ENCODE results near the gene FZR1. TPM values are rescaled to one million over a fixed set of nuclear protein-coding genes. Genes with fewer than 3 reads are reported as not detected.
"Not testable (repeated sequence)": the region's sequence is repeated elsewhere in the genome, so short reads cannot be mapped to it uniquely, and the experiment has no call there.

Gene FZR1
- polyA plus RNA-seq, 1 donor, result 38.9 TPM

DNA sequence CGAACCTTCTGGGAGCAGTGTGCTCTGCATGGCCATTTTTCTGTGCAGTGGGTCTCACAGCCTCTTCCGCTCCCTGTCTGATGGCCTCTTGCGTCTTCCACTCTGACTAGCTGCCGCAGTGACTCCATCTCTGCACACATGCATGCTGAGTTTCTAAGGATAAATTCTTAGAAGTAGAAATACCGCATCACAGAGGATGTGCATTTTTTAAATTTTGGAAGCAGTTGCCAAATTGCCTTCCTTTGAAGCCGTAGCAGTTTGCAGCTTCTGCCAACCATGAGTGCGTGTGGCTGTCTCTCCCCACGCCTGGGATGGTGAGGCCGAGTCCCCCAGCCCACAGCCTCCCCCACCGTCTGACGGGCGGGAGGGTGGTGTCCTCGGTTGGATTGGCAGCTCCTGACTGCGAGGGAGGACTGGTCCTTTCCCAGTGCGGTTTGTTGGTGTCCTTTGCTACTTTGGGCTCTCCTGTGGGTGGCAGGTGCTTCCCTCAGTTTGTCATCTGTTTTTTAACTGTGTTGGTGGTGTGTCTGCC lies 9.8 kb downstream of the FZR1 start:
- no peak for DNase-seq

DNA sequence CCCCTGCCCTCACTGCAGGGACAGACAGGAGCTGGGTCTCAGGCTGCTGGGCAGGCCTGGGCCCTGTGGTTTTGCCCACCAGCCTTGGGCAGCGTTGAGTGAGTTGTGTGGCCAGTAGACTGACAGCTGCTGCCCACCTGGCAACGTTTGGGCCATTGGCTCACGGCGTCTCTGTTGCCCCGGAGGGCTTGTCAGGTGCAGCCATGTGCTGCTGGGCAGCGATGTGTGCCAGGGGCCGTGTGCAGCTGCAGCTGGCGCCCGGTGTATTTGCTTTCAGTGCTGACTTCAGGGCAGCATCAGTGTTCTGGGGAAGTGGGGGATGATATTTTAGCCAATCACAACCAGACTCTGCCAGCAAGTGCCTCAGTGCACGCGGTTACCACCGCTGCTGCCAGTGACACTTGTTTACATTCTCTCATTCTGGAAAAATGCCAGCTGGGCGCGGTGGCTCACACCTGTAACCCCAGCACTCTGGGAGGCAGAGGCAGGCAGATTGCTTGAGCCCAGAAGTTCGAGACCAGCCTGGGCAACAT lies 10.6 kb downstream of the FZR1 start:
- no peak for DNase-seq

DNA sequence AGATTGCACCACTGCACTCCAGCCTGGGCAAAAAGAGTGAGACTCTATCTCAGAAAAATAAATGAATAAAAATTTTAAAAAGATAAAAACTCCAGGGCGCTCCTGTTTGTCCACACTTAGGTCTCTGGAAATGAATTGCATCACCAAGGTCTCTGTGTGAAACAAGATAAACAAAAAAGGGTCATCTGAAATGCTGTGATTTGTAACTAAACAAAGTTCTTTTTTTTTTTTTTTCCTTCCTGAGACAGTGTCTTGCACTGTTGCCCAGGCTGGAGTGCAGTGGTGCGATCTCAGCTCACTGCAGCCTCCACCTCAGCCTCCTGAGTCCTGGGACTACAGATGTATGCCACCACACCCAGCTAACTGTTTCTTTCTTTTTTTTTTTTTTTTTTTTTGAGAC lies 11.5 kb downstream of the FZR1 start:
- no peak for DNase-seq

DNA sequence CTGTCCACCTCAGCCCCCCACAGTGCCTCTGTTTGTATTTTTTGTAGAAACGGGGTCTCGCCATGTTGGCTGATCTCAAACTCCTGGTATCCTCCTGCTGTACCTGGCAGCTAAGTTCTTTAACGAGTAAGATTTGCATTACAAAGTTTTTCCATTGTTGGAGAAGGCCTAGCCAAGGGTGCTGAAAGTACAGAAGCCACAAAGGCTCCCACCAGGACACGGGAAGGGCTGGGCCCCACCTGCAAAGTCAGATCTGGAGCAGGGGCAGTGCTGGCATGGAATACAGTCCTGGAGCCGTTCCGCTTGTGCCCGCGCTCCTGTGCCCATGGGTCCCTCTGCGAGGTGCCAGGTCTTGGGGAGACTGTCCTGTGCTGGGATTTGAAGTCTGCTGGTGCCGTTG lies 12.1 kb downstream of the FZR1 start:
- DNase-seq, result no peak

DNA sequence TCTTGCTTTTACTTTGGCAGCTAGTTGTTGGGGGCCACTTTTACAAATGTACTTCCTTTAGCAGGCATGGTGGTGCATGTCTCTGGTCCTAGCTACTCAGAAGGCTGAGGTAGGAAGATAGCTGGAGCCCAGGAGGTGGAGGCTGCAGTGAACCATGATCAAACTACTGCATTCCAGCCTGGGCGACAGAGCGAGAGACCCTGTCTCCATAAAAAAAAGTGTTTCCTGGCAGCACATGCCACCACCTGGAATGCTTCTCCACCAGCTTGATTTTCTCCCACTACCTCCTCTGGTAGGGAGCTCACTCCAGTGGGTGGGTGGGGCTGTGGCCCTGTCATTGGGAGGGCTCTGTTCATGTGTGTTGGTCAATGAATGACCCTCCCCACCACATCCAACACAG lies 12.5 kb downstream of the FZR1 start:
- DNase-seq, result no peak

DNA sequence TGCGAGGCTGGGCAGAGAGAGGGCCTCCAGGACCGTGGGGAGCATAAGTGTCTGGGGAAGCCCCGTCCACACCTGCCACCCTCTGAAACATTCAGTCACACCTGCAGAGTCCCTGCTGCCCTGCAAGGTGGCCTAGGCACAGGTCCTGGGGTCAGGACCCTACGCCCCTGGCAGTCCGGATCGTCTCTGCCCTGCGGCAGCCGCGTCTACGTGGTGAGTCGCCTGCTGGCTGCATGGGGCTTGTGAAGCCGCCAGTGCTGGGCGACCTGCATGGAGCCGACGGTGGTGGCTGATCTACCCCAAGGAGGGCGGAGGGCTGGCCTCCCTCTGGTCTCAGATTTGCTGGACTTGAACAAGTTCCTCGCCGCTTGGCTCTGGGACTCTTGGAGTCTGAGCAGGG lies 13.0 kb downstream of the FZR1 start:
- DNase-seq, result no peak

DNA sequence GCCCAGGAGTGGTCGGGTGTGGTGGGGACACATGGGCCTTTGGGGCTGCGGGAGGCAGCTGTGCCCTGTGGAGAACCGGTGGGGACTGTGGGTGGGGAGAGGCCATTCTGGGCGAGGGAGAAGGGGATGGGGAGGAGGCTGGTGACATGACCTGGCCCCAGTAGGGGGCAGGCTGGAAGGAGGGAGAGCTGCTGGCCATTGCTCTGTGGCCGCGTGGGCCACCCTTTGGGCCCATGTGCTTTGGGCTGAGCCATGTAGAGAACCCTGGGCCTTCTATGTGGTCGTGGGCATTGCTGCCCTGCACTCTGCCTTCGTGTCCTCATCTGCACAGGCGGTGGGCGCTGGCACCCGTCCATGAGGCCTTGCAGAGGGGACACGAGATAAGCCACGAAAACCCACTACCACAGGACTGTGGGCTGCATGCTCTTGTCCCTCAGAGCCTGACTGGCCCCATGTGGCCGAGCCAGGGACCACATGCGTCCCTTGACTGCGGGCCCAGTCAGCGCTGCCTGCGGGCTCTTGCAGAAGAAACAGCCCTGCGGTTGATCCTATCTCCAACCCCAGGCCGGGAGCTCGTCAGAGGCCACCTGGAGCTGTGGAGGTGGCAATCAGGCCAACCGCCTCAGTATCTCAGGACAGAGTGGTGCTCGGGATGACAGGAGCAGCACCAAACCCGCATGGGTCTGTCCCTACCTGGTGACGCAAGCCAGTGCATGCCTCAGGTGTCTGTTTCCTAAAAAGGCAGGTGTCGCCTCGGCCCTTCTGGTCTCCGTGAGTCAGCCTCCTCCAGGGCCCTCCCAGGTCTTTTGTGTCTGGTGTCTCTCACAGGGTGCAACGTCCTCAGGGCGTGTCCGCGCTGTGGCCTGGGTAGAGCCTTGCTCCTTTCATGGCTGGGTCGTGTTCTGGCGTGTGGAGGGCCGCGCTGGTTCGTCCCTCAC lies 14.3 kb downstream of the FZR1 start:
- DNase-seq, result no peak

DNA sequence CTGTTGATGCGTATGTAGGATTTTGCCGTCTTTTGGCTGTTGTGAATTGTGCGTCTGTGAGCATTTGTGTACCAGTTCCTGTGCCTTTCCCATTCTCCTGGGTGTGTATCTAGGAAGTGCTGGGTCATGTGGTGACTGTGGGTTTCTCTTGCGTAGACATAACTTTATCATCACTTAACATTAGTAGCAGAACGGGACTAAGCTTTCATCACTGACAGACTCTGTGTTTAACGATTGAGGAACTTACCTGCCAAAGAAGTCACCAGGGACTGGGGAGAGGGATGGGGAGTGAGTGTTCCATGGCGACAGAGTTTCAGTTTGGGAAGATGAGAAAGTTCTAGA lies 15.0 kb downstream of the FZR1 start:
- DNase-seq, result no peak

DNA sequence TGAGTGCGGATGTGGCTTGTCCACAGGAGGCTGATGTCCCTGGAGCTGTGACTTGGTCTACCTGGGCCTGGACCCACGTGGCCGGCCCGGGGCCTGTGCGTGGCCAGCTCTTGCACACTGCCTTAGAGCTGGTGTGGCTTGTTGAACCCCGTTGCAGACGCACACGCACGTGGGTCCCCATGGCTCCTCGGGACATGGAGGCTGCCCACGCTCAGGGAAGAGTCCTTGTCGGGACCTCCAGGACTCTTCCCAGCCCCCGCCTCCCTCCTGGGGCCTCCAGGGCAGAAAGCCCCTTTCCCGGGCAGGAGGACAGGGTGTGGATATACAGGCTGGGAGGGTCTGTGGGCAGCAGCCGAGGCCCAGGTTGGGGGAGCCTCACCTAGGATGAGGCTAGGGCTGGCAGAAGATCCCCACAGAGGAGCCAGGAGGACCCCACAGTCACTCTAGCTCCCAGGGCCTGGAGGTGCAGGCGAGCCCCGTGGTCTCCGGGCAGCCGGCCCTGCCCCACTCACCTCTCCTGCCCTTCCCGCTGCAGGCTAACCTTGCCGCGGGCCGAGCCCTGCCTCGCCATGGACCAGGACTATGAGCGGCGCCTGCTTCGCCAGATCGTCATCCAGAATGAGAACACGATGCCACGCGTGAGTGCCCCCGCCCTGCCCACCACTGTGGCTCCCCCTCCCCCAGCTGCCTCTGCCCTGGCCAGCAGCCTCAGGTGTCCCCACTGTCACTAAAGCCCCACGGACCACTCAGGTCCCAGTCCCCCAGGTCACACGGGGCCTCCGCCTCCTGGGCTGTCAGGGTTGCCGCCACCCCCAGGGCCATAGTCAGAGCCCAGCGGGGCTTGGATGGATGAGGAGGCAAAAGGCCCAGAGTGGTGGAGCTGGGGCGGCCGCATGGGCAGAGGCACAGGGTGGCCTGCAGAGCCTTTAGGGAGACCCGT lies 16.6 kb downstream of the FZR1 start:
- no peak for DNase-seq

DNA sequence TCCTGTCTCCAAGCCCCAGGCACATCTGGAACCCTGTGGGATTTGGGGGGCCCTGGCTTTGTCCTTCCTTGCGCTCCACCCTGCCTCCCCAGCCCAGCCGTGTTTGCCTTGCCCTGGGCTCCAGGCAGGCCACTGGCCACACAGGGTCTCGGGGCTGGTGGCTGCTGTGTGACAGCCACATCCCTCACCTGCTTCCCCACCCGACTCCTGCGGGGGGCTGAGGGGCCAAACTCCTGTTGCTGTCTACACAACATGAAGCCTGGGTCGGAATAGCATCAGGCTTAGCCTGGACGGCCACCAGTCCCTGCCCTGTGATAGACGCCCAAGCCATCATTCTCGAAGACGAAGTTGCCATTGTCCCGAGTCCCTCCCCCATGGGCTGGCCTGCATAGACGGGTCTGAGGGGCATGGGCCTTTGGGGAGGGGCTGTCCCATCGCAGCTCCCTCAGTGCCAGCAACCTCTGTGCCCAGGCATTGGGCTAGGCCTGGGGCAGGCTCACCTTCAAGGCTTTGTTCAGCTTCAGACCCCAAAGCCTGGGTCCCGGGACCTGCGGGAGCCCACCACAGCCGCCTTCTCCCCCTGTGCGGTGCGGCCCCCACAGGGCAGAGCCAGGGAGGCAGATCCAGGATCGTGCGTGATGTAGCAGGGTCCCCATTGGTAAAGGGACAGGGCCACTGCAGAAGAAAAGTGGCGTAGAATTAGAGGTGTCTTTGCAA lies 17.4 kb downstream of the FZR1 start:
- DNase-seq, result no peak

DNA sequence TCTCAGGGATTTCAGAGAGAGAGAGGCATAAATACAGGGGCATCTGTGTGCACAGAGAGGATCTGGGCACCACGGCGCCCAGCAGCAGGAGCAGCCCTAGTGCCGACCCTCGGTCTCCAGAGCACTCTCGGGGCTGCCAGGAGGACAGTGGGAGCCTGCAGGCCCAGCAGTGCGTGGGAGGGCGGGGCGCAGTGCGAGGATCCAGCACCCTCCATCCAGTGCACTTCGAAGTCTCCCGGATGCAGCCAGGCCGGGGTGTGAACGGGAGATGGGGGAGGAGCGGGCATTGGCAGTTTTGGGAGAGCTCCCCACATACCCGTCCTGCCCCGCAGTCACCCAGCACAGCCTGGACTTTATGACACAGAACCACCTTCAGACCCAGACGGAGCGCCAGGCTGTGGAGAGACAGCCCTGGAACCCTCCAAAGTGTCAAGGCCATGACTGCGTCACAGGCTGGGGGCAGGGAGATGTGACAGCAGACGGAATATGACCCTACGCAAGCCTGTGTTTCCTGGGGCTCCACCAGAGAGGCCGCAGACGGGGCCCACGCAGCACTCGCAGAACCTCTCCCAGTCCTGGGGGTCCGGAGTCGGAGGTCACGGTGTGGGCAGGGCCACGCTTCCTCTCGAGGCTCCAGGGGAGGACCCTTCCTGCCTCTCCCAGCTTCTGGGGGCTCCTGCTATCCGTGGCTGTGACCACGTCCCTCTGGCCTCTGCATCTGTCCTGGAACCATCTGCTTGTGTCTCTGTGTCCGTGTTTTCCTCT lies 18.1 kb downstream of the FZR1 start:
- DNase-seq, result no peak

DNA sequence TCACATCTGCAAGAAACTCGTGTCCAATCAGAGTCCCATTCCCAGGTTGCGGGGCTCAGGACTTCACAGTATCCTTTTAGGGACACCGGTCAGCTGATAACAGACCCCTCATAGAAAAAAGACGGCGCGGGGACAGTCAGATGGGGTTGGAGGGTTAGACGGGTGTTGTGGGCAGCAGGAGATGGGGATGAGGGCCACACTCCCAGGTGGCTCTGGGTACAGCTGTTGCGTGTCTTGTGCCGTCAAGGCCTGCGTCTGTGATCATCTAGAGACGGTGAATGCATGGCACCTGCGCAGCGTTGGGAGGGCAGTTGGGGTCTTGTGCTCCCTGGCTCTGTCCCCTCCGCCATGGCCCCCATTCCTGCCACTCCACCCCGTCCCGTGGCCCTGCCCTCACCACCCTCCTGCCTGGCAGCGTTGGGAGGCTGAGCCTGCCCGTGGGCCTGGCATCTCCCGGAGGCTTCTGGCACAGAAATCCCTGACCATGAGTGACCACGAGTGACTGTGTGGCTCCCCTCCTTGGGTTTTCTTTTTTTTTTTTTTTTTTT lies 18.9 kb downstream of the FZR1 start:
- DNase-seq, result no peak

DNA sequence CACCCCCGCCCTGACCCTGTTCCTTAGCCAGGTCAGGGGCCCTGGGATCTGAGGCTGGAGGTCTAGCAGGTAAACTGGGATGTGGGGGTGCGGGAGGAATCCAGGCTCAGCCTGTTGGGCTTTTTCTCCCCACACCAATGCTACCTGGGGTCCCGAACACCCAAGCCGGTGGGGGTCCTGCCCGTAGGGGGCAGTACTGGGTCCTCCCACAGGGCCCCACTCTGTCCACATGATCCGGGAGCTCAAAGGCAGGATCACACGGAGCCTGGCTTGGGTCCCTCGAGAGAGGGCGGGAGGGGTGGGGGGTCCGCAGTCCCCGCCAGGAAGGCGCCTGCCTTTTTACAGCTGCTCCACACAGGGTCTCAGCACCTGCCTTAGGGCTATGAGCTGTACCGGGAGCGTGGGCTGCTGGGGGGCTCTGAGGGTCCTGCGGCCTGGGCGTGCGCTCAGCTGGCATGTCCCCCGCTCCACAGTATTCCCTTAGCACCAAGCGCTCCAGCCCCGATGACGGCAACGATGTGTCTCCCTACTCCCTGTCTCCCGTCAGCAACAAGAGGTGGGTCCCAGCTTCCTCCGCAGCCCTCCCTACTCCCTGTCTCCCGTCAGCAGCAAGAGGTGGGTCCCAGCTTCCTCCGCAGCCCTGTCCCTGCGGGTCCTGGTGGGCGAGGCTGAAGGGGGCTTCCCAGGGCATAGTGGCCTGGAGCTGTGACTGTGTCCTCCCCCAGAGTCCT lies 20.6 kb downstream of the FZR1 start:
- no peak for DNase-seq

DNA sequence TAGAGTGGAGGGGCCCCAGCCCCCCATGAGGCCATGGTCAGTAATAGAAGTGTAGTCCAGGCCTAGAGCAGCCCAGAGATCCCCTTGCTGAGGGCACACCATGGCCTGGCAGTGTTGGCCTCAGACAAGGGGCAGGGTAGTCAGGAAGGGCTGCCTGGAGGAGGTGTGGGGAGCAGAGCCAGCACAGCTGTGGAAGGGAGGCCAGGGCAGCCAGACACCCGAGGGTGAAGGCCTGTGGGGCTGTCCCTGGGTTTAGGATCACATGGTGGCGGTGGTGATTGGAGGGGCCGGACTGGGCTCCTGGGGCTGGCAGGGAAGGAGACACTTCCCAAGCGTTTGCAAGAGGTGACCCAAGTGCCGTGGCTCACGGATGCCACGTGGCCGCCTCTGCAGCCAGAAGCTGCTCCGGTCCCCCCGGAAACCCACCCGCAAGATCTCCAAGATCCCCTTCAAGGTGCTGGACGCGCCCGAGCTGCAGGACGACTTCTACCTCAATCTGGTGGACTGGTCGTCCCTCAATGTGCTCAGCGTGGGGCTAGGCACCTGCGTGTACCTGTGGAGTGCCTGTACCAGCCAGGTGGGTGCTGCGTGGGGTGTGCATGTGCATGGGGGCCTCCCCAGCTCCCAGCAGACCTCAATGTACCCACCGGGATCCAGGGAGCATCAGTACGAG lies 21.3 kb downstream of the FZR1 start:
- DNase-seq, result no peak

DNA sequence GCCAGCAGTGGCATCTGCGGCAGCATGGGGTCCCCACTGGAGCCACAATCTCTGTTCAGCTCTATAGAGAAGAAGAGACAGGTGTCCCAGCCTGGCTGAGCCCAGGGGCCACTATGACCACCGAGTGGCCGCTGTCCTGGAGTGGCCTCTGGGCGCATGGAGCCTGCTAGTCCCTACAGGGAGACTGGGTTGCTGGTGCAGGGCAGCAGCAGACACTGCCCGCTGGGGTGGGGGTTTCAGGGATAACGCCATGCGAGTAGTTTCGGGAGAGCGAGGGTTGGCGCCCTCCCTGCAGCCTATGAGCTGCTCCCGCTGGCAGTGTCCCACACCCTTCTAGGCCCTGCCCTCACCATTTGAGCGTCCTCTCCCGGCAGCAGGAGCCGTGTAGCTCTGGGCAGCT lies 22.0 kb downstream of the FZR1 start:
- no peak for DNase-seq

DNA sequence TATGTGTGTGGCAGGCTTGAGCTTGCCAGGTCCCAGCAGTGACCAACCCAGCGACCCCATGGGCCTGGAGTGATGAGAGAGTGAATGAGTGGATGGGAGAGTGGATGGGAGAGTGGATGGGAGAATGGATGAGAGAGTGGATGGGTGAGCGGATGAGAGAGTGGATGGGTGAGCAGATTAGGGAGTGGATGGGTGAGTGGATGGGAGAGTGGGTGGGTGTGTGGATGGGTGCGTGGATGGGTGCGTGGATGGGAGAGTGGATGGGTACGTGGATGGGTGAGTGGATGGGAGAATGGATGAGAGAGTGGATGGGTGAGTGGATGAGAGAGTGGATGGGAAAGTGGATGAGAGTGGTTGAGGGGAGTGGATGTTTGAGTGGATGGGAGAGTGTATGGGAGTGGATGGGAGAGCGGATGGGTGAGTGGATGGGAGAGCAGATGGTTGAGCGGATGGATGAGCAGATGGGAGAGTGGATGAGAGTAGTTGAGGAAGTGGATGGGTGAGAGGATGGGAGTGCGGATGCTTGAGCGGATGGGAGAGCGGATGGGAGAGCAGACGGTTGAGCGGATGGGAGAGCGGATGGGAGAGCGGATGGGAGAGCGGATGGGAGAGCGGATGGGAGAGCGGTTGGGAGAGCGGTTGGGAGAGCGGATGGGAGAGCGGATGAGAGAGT lies 22.6 kb downstream of the FZR1 start:
- DNase-seq, result no peak

DNA sequence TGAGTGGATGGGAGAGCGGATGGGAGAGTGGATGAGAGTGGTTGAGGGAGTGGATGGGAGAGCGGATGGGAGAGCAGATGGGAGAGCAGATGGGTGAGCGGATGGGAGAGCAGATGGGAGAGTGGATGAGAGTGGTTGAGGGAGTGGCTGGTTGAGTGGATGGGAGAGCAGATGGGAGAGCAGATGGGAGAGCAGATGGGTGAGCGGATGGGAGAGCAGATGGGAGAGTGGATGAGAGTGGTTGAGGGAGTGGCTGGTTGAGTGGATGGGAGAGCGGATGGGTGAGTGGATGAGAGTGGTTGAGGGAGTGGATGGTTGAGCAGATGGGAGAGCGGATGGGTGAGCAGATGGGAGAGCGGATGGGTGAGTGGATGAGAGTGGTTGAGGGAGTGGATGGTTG lies 23.2 kb downstream of the FZR1 start:
- DNase-seq, result not testable (repeated sequence)

DNA sequence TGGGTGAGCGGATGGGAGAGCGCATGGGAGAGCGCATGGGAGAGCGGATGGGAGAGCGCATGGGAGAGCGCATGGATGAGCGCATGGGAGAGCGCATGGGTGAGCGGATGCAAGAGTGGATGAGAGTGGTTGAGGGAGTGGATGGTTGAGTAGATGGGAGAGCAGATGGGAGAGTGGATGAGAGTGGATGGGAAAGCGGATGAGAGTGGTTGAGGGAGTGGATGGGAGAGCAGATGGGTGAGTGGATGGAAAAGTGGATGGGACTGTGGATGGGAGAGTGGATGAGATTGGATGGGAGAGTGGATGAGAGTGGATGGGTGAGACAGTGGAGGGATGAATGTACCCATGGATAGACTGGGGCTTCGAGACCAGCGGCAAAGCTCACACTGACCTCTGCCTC lies 24.3 kb downstream of the FZR1 start:
- no peak for DNase-seq

DNA sequence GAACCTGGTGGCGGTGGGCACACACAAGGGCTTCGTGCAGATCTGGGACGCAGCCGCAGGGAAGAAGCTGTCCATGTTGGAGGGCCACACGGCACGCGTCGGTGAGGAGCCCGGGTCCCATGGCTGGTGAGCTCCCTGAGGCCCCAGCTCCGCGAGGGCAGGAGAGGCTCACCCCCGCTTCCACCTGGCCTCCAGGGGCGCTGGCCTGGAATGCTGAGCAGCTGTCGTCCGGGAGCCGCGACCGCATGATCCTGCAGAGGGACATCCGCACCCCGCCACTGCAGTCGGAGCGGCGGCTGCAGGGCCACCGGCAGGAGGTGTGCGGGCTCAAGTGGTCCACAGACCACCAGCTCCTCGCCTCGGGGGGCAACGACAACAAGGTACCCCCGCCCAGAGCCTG lies 25.6 kb downstream of the FZR1 start:
- no peak for DNase-seq
